NCI-H748 (cell line): Measurements from ENCODE around the gene NPIPB2.
"Not testable (repeated sequence)": the region's sequence is repeated elsewhere in the genome, so short reads cannot be mapped to it uniquely, and the experiment has no call there.

Experiments used
- DNase-seq: peaks from one replicate; lab custom pipeline; 2025; ENCODE audit not compliant: unreplicated experiment; lab: John Stamatoyannopoulos, UW

The NPIPB2 gene

GRCh38 chr16:11941945-11942344 is at the start of gene NPIPB2:
TSS of gene NPIPB2 (minus strand) at chr16:11942045. CDS start at chr16:11942045, 0 bp downstream.
- not testable (repeated sequence) for DNase-seq

GRCh38 chr16:11990702-11991390 is 49.0 kb upstream of the NPIPB2 start:
- DNase-seq: no peak

- no peak for DNase-seq
These were observed 46.6 kb upstream of the NPIPB2 start for GRCh38 chr16:11988258-11988978.

GRCh38 chr16:11986521-11987057 is 44.7 kb upstream of the NPIPB2 start:
- DNase-seq: no peak

GRCh38 chr16:11985250-11985649 is 43.4 kb upstream of the NPIPB2 start:
- DNase-seq: no peak

- DNase-seq: no peak
These were observed 38.4 kb upstream of the NPIPB2 start for GRCh38 chr16:11980136-11980844.

GRCh38 chr16:11979013-11979672 is 37.3 kb upstream of the NPIPB2 start:
- DNase-seq: no peak

- DNase-seq: no peak
These were observed 36.2 kb upstream of the NPIPB2 start for GRCh38 chr16:11978080-11978479.

- DNase-seq: no peak
These were observed 35.7 kb upstream of the NPIPB2 start for GRCh38 chr16:11977376-11978041.

GRCh38 chr16:11976850-11977375 is 35.1 kb upstream of the NPIPB2 start:
- no peak for DNase-seq

- DNase-seq: no peak
These were observed 31.2 kb upstream of the NPIPB2 start for GRCh38 chr16:11973070-11973469.

- no peak for DNase-seq
These were observed 30.3 kb upstream of the NPIPB2 start for GRCh38 chr16:11972128-11972527.

- not testable (repeated sequence) for DNase-seq
These were observed 28.4 kb upstream of the NPIPB2 start for GRCh38 chr16:11970292-11970691.

- DNase-seq: no peak
These were observed 26.7 kb upstream of the NPIPB2 start for GRCh38 chr16:11968577-11968976.

GRCh38 chr16:11967195-11967911 is 25.5 kb upstream of the NPIPB2 start:
- DNase-seq: no peak

GRCh38 chr16:11966173-11966572 is 24.3 kb upstream of the NPIPB2 start:
- DNase-seq: no peak

- no peak for DNase-seq
These were observed 23.1 kb upstream of the NPIPB2 start, which contains the start of gene TNFRSF17 for GRCh38 chr16:11964761-11965551. TSS of gene TNFRSF17 (plus strand) at chr16:11965210. CDS start at chr16:11965325, 115 bp downstream.

GRCh38 chr16:11963706-11964105 is 21.9 kb upstream of the NPIPB2 start:
- DNase-seq: no peak

- not testable (repeated sequence) for DNase-seq
These were observed 21.1 kb upstream of the NPIPB2 start for GRCh38 chr16:11962978-11963377.
